NOMO-1 (cell line): Measurements from ENCODE around the gene ADPRH.
"Not testable (repeated sequence)": the region's sequence is repeated elsewhere in the genome, so short reads cannot be mapped to it uniquely, and the experiment has no call there.

Experiments
- DNase-seq, 2 experiments: peaks; one replicate each; lab custom pipeline; 2025; ENCODE audit not compliant: unreplicated experiment in 2 of 2; lab: John Stamatoyannopoulos, UW

ADPRH gene

DNA sequence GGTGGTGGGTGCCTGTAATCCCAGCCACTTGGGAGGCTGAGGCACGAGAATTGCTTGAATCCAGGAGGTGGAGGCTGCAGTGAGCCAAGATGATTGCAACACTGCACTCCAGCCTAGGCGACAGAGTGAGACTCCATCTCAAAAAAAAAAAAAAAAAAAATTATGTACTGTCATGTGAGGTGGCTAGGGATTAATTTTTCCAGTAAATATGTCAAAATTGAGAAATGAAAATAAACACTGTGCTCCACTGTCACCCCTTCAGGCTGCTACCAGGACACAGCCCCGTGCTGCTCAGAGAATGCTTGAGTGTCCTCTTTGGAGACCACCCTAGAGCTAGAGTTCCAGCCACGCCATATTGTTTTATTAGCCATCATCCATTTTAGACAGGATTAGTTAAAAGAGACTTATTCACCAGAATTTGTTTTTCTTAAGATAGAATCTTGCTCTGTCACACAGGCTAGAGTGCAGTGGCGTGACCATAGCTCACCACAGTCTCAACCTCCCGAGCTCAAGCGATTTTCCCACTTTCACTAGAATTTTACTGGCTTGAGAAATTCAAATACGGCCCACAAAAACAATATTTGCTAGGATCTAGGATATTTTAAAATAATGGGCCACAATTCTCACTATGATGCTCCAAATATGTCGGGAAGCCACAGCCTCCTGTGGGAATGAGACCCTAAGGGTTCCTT lies 20.5 kb upstream of the ADPRH start:
- no peak for DNase-seq

DNA sequence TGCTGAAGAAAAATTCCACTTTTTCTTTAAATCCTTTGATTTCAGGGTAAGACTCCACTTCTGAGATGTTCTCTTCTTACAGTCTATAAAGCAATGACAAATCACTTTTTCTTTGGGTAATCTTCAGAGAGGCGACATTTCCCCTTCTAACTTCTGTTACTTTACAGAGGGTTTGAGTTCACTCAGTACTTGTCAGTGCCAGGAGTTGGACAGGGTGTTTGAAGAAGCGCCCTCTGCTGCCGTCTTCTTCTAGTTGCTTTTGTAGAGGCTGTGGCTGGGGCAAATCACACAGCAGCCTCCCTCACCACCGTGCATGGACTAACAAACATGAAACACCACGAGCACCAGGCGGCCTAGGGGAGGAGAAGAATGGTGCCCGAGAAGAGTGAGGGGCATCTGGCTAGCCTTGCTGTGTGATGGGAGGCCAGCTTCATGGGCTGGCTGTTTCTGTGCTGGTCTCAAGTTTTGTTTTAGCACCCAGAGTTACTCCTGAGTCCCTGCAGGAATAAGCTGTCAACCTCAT lies 19.8 kb upstream of the ADPRH start, which contains the start of gene CD80:
CD80 (minus strand) TSS at position 174 of the 523 bp plus-strand sequence. CDS start 1,886 bp downstream, outside the sequence.
- DNase-seq = peak; percentile 70 to 87

DNA sequence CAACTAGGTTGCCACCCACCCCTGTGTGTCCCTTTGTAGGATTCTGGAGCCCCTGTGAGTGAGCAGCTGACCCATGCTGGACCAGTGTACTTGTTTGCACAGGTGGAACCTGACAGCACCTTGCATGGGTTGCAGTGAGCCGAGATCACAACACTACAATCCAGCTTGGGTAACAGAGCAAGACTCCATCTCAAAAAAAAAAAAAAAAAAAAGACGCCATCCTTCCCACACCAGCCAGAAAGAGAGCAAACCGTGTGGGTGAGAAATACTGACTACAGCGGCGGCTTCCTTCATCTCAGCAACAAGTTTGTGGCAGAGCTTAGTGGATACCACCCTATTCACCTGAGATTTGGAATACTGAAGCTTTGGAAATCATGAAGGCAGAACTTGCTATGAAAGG lies 19.1 kb upstream of the ADPRH start:
- no peak for DNase-seq

DNA sequence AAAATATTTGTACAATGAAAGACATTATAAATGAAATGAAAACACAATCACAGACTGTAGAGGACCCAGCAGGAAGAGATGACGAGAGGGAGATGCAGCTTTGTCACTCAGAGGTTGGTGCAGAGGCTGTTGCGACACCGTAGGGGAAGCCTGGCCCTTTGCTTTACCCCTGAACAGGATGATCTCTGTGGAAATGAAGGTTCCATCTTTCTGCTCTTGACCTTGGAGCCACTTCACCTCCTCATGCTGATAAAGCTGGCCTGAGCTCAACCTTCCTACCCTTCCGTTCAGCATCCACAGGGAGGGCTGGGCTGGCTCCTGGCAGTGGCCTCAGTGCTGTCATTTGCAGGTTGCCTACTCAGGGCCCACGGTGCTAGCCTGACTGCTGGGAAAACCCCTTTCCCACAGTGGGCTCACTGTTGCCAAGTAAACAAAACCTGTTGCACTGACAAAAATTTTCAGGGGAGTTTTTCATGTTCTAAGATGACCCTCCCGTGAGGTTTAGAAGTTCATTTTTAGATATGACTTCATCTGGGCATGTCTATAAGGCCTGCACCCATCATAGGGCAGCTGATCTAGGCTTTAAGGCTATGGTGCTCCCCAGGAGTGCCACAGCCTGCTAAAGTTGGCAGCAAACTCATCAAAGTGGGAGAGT lies 16.9 kb upstream of the ADPRH start:
- peak; percentile 65 to 69 for DNase-seq

DNA sequence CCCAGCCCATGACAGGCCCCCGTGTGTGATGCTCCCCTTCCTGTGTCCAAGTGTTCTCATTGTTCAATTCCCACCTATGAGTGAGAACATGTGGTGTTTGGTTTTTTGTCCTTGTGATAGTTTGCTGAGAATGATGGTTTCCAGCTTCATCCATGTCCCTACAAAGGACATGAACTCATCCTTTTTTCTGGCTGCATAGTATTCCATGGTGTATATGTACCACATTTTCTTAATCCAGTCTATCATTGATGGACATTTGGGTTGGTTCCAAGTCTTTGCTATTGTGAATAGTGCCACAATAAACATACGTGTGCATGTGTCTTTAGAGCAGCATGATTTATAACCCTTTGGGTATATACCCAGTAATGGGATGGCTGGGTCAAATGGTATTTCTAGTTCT lies 16.0 kb upstream of the ADPRH start:
- not testable (repeated sequence) for DNase-seq

DNA sequence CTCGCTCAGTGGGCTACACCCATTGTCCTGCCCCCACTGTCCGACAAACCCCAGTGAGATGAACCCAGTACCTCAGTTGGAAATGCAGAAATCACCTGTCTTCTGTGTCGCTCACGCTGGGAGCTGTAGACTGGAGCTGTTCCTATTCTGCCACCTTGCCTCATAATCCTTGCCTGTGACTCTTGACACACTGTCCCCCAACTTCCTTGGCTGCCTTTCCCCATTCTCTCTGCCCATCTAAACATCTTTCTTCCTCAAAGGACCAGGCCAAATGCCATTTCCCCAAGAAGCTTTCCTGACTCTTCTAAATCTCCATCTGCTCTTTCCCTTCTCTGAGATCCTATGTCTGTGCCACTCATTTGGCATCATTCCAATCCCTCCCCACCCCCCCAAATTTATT lies 10.1 kb upstream of the ADPRH start:
- DNase-seq = no peak

DNA sequence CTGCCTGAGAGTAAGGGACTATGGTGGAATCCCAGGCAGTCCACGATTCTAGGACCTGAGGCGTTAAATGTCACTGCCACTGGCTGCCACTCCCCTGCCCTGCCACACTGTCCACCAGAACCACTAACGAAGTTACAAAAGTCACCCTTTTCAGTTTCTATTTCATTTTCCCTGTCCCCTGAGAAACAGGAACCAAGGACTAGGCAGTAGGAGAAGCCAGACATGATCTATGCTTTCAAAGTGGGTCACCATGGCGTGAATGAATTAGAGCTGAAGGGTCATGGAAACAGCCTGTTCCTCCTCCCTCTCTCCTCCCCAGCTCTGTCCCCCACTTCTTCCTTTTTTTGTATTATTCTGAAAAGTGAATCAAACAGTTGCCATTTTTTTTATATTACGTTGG lies 9.1 kb upstream of the ADPRH start:
- DNase-seq = peak; percentile 85 to 96

DNA sequence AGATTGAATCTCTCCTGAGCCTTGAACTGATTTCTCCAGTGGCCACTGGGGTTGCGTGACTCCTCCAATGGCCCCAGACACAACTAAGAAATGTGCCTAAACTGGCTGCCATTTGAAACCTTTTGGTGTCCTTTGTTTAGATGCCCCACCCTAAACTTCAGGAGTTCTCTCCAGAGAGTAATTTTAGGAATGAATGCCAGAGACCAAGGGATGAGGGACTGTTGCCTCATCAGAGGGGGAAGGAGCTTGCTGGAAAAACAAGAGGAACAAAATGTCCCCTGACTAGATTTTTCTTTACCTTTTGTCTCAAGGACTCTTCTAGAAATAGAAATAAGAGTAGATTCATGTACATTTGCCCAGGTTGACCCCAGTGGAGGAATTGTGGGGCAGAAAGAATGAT lies 8.1 kb upstream of the ADPRH start:
- DNase-seq = no peak

DNA sequence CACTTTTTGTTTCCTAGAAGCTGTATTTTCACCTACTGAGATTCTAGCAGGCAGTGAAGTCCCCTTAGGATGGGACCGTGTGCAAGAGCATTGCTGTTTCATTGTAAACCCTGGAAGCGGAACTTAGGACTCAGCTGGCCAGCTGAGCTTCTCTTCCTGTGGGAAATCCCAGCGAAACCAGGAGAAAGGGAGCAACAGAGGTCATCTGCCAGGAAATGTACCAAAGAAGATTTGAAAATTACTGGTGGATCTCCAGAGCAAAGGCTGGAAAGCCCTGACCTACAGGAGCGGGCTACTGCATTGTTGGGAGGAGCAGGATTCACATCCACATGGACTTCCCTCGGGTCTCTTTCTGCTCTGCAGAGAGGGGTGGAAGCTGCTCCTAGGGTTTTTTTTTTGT lies 7.6 kb upstream of the ADPRH start:
- no peak for DNase-seq

DNA sequence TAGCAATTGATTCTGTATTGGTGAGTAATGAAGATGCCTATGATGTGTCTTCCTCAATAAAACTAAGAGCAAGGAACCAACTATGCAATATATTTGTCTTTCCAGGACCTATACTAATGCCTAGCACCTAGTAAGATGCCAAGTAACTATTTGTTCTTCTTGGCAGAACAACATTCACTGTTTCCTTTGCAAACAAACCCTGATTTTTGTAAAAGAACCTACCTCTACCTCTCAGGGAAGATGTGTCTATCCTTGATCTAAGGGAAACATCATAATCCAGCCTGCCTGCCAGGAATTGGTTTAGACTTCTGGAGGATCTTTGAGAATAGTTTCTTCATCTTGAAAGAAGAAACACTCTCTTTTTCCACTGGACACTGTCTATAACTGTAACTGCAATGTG lies 3.8 kb upstream of the ADPRH start:
- no peak for DNase-seq

DNA sequence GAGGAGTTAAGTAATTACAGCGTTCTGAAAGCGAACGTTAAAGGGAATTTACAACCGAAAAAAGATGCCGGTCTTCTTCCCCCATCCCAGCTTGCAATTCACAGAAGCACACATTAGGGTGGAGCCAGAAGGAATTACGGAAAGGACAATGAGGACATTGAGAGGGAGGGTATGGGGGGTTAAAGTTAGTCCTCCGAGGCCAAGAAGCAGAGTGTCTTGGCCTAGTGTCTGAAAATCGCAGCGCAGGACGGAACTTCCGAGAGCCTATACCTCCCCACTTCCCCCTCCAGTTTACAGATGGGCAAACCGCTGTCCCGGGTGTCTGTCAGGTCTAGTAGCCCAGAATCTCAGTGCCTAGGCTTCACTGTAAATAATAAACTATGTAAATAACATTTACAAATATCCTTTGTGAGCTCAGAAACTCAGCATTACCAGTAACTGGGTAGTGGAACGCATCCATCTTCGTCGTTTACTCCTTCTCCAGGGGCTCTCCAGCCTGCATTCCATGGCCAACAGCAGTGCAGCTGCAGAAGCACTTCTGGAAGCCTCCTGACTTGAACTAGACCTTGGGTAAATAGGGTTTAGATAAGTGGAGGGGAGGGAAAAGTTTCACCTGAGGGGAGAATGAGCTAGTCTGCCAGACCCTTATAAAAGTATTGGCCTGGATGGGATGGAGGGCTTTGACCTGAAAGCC lies 922 bp downstream of the ADPRH start:
- DNase-seq = peak; percentile 77 to 82

DNA sequence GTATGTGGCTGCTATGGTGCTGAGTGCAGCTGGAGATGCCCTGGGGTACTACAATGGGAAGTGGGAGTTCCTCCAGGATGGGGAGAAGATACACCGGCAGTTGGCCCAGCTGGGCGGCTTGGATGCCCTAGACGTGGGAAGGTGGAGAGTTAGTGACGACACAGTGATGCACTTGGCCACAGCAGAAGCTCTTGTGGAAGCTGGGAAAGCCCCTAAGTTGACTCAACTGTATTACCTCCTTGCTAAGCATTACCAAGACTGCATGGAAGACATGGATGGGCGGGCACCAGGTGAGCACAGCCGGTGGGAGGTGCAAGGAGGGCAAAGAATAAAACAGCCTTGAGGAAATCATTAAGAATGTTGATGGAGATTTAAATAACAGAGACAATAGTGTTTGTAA lies 2.9 kb downstream of the ADPRH start:
- DNase-seq = no peak

DNA sequence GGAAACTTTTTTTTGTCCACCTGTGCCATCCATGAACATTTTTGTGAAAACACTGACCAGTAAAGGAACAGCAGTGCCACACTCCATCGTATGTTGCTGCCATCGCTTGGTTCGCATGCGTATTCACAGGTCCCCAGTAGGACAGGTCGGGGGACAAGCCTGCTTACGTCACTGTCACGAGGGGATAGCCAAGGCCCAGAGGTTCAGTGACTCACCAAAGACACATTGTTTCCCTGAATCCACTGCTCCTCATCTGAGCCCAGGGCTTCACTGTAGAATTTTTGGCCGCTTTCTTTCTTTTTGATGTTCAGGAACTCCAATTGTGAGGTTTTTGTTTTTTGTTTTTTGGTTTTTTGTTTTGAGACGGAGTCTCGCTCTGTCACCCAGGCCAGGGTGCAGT lies 5.9 kb downstream of the ADPRH start:
- no peak for DNase-seq

DNA sequence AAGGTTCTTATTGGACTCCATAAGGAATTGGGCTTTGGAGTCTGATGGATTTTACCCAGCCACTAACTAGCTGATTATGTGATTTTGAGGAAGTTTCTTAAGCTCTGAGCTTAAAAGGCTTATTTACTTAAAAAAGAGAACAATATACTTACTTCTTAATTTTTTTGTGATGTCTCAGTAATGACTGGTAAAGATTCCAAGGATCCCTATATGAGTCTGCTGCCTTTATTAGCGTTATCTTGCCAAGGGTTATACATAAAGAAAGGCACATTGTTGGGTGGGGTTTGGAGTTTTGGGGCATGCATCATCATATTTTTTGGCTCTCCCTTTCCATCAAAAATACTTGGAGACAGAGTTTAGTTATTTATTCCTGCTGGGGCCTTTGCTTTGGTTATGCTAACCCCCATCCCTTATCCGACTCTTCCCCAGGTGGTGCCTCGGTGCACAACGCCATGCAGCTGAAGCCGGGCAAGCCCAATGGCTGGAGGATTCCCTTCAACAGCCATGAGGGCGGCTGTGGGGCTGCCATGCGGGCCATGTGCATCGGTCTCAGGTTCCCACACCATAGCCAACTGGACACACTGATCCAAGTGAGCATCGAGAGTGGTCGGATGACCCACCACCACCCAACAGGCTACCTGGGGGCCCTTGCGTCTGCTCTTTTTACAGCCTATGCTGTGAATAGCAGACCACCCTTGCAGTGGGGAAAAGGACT lies 6.7 kb downstream of the ADPRH start:
- no peak for DNase-seq

DNA sequence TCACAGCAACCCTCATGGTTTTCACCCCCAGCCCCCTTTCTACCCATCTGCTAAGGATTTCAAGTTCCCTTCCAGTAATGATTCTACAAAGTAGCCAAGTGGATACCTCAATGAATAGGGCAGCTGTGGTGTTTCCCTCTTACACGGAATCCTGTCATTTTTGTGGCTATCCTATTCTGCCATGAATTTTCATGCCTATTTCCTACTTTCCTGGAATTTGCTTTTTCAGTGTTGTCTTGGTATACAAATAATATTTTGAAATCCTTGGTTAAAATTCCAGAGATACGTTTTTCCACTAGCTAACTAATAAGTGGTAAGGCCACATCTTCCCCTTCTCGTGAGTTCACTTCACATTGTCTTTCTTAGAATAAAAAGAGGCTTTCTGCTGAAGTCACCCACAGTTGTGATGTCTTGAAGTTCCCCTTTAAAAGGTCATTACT lies 7.5 kb downstream of the ADPRH start:
- no peak for DNase-seq

DNA sequence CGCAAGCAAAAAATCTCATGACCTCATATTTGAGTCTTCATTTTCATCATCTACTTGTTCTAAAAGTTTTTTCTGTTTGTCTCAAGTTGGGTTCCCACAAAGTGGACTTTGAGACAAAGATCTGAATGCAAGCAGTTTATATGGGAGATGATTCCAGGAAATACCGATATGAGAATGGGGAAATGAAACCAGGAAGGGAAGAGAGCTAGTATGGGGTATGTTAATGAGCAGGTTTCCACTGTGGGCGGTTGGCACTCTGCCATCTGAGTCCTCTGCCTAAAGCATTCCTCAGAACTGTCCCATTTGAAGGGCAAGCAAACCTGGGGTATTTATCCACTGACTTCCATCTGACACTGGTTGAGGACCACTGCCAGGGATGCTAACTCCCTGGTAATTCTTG lies 8.8 kb downstream of the ADPRH start:
- DNase-seq = peak; percentile 54 to 64

DNA sequence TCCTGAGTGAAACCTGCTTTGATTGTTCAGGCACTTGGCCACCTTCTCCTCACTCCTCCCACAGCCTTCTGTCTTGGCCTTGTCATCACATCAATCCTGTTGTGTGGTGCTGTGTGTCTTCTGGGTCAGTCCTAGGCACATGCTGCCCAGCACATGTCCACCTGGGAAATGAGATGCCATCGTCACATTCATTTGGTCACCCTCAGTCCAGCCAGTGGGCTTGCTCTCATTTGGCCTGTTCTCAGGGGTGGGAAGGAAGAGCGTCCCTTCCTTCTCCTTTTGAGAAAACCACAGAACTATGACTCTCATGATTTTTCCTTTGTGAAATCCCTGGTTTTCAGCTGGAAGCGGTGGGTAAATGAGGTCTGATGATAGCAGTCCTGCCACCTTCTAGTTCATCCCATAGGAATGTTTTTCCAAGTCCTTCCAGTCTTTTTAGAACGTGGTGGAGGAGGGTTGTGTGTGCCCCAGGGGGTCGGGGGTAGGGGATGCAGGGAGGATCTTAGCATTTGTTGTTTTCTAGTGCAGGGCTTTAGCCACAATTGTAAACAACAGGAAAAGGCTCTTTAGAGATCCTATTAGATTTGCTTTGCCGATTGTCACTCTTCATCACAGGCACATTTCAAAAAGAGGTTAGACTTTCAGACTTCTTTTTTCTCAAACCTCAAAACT lies 9.9 kb downstream of the ADPRH start:
- no peak for DNase-seq

DNA sequence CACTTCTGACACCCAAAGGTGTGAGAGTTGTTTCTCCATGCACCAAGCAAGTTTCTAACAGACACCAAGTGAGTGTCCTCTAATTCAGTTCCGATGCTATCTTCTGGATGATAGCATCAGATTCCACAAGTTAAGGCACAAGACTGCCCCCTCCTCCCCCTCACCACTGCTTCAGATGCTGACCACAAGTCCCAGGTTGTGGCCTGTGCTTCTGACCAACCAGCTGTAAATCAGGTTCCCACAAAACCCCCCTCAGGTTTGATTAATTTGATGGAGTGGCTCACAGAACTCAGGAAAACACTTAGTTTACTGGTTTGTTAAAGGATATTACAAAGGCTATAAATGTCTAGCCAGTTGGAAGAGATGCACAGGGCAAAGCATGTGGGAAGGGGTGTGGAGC lies 11.4 kb downstream of the ADPRH start:
- no peak for DNase-seq

DNA sequence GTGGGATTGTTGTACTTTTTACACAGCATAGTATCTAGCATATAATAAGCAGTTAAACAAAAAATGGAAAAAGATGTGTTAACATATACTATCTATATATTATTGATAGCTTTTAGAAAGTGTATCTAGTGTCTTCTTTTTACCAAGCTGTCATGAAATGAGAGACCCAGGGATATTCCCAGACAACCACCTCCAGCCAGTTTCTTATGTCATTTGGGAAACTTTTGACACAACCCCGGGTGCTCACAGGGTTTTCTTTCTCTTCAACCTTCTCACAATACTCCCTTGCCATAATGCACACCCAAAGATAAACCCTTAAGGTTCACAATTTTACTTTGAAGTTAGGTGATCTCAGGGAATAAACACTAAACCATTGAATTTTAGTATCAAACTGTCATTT lies 13.6 kb downstream of the ADPRH start:
- DNase-seq = no peak

DNA sequence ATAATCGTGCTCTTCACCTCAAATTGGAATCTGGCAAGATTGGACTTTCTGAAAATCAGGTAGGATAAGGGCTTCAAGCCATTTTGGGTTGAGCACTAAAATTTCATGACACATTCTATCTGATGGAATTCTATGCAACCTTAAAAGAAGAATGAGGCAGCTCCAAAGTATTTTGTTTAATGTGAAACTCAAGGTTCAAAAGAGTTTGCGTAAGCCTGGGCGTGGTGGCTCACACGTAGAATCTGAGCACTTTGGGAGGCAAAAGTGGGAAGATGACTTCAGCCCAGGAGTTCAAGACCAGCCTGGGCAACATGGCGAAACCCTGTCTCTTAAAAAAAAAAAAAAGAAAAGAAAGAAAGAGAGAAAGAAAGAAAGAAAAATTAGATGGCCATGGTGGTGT lies 14.8 kb downstream of the ADPRH start:
- no peak for DNase-seq
